ACC112 (cell line): ENCODE results near the gene CCDC47.
A peak's percentile ranks its signal among the peaks of the same experiment; 100 is the strongest.

Experiments used
- H2AFZ ChIP-seq: fragments of 200-600 bp; sonication (generic); one replicate; pipeline ENCODE4 v1.6.0; 2017; ENCODE audit warnings: antibody characterized with exemption, low read length; ENCODE audit not compliant: unreplicated experiment
- H3K27ac ChIP-seq: fragments of 200-600 bp; sonication (generic); 2 replicates; pipeline ENCODE4 v1.5.1; 2014; ENCODE audit warnings: low read depth, mild to moderate bottlenecking, antibody characterized with exemption, low read length, moderate library complexity
- H3K27me3 ChIP-seq: fragments of 200-600 bp; sonication (generic); 2 replicates; pipeline ENCODE4 v1.6.1; 2014; ENCODE audit warnings: mild to moderate bottlenecking, antibody characterized with exemption, low read length, moderate library complexity, mixed read lengths; ENCODE audit not compliant: insufficient read depth
- H3K36me3 ChIP-seq: fragments of 200-600 bp; sonication (generic); 2 replicates; pipeline ENCODE4 v1.6.1; 2016; ENCODE audit warnings: mild to moderate bottlenecking, antibody characterized with exemption, low read length, moderate library complexity, mixed read lengths; ENCODE audit not compliant: insufficient read depth
- H3K4me1 ChIP-seq: fragments of 200-600 bp; sonication (generic); one replicate; pipeline ENCODE4 v1.6.1; 2016; ENCODE audit warnings: low read length, mixed read lengths; ENCODE audit not compliant: insufficient read depth, unreplicated experiment, control insufficient read depth
- H3K4me3 ChIP-seq: fragments of 200-600 bp; sonication (generic); 2 replicates; pipeline ENCODE4 v1.5.1; 2014; ENCODE audit warnings: mild to moderate bottlenecking, low read depth, low read length
- H3K79me2 ChIP-seq: fragments of 200-600 bp; sonication (generic); one replicate; pipeline ENCODE4 v1.6.0; 2016; ENCODE audit warnings: low read length; ENCODE audit not compliant: control insufficient read depth, unreplicated experiment, insufficient read depth

CCDC47 gene

GRCh38 chr17:63705657-63706056 lies 67.7 kb downstream of the CCDC47 start:
- Histone ChIP-seq H3K36me3 (peaks cover 7% of the 10 kb centered on the region; the same call in 1 of the 2 replicates), H3K27ac (no peak overlapping the region), H3K27me3 (no peaks in the 10 kb centered on the region), H3K79me2 (peaks cover 21% of the 10 kb centered on the region), H3K4me1 (peaks cover 16% of the 10 kb centered on the region), H3K4me3 (no peak overlapping the region), H2AFZ (no peak overlapping the region)

- Histone ChIP-seq H3K36me3 (peaks cover 7% of the 10 kb centered on the region; the same call in 1 of the 2 replicates), H3K27ac (no peak overlapping the region), H2AFZ (no peak overlapping the region), H3K4me1 (peaks cover 16% of the 10 kb centered on the region), H3K4me3 (no peak overlapping the region), H3K27me3 (no peaks in the 10 kb centered on the region), H3K79me2 (peaks cover 21% of the 10 kb centered on the region)
Observed at GRCh38 chr17:63704836-63705235, 68.6 kb downstream of the CCDC47 start.

- Histone ChIP-seq H3K4me3 (no peak overlapping the region), H3K4me1 (peaks cover 17% of the 10 kb centered on the region), H3K27ac (no peak overlapping the region), H3K27me3 (no peaks in the 10 kb centered on the region), H3K79me2 (peaks cover 21% of the 10 kb centered on the region), H2AFZ (no peak overlapping the region), H3K36me3 (peaks cover 7% of the 10 kb centered on the region; the same call in 1 of the 2 replicates)
Observed at GRCh38 chr17:63704259-63704576, 69.2 kb downstream of the CCDC47 start.

GRCh38 chr17:63703556-63704258 lies 69.7 kb downstream of the CCDC47 start:
- H2AFZ ChIP-seq: no peak overlapping the region
- H3K4me3 ChIP-seq: no peak overlapping the region
- peaks cover 21% of the 10 kb centered on the region for H3K79me2 ChIP-seq
- H3K4me1 ChIP-seq: peaks cover 22% of the 10 kb centered on the region
- H3K27ac ChIP-seq: no peak overlapping the region
- H3K27me3 ChIP-seq: no peaks in the 10 kb centered on the region
- peaks cover 7% of the 10 kb centered on the region; the same call in 1 of the 2 replicates for H3K36me3 ChIP-seq

- H3K4me3 ChIP-seq: no peak overlapping the region
- H3K36me3 ChIP-seq: peaks cover 7% of the 10 kb centered on the region; the same call in 1 of the 2 replicates
- peaks cover 24% of the 10 kb centered on the region for H3K4me1 ChIP-seq
- H3K79me2 ChIP-seq: peaks cover 21% of the 10 kb centered on the region
- no peak overlapping the region for H3K27ac ChIP-seq
- no peaks in the 10 kb centered on the region for H3K27me3 ChIP-seq
- no peak overlapping the region for H2AFZ ChIP-seq
Observed at GRCh38 chr17:63703029-63703428, 70.4 kb downstream of the CCDC47 start.

GRCh38 chr17:63702721-63703015 lies 70.7 kb downstream of the CCDC47 start:
- H3K4me3 ChIP-seq: peak overlapping the region; percentile 62; the same call in 1 of the 2 replicates
- peaks cover 7% of the 10 kb centered on the region; the same call in 1 of the 2 replicates for H3K36me3 ChIP-seq

GRCh38 chr17:63701868-63702720 lies 71.3 kb downstream of the CCDC47 start:
- Histone ChIP-seq H3K4me3 (peak overlapping the region; percentile 87), H3K27me3 (no peaks in the 10 kb centered on the region), H3K36me3 (peaks cover 7% of the 10 kb centered on the region; the same call in 1 of the 2 replicates), H3K4me1 (peaks cover 24% of the 10 kb centered on the region), H3K27ac (no peak overlapping the region), H3K79me2 (peaks cover 21% of the 10 kb centered on the region), H2AFZ (no peak overlapping the region)

More at GRCh38 chr17:63702721-63703015, 70.7 kb downstream of the CCDC47 start:
- no peaks in the 10 kb centered on the region for H3K27me3 ChIP-seq
- peaks cover 24% of the 10 kb centered on the region for H3K4me1 ChIP-seq
- H2AFZ ChIP-seq: no peak overlapping the region
- peaks cover 21% of the 10 kb centered on the region for H3K79me2 ChIP-seq
- H3K27ac ChIP-seq: no peak overlapping the region

GRCh38 chr17:63701456-63701820 lies 72.0 kb downstream of the CCDC47 start:
- Histone ChIP-seq H3K36me3 (peaks cover 7% of the 10 kb centered on the region; the same call in 1 of the 2 replicates), H2AFZ (no peak overlapping the region)

GRCh38 chr17:63700528-63701455 lies 72.6 kb downstream of the CCDC47 start:
- peak overlapping the region; percentile 83 for H2AFZ ChIP-seq
- peaks cover 24% of the 10 kb centered on the region for H3K4me1 ChIP-seq
- H3K27ac ChIP-seq: peak overlapping the region; percentile 58
- H3K79me2 ChIP-seq: peaks cover 21% of the 10 kb centered on the region
- H3K4me3 ChIP-seq: peak overlapping the region; percentile 87
- no peaks in the 10 kb centered on the region for H3K27me3 ChIP-seq
- H3K36me3 ChIP-seq: peaks cover 7% of the 10 kb centered on the region; the same call in 1 of the 2 replicates

More at GRCh38 chr17:63701456-63701820, 72.0 kb downstream of the CCDC47 start:
- Histone ChIP-seq H3K4me3 (peak overlapping the region; percentile 87), H3K79me2 (peaks cover 21% of the 10 kb centered on the region), H3K27ac (peak overlapping the region; percentile 58; the same call in 1 of the 2 replicates), H3K27me3 (no peaks in the 10 kb centered on the region), H3K4me1 (peaks cover 24% of the 10 kb centered on the region)
